GM12878 (cell line): ENCODE measurements around the gene C1QTNF8. TPM values are rescaled to one million over a fixed set of nuclear protein-coding genes. Genes with fewer than 3 reads are reported as not detected.

Experiments
- ATAC-seq: fragments of 200-7000 bp; cut with Tn5 transposase; 3 replicates; pipeline ENCODE4 v1.9.1; 2020; ENCODE audit warnings: mild to moderate bottlenecking, moderate library complexity
- BruUV-seq: library from RNA; stranded (reverse); fragments of 400-500 nt; replicated peaks from 2 replicates; lab custom pipeline; 2021; lab: Mats Ljungman, UMichigan
- CTCF ChIA-PET: fragments of 300-600 bp; sonication (Branson Sonifier 250); formaldehyde crosslinking; extraction: SDS; loops from one replicate; lab custom pipeline; 2021; ENCODE audit warnings: inconsistent platforms; lab: Yijun Ruan, JAX
- POLR2A ChIA-PET: fragments of 350-600 bp; formaldehyde crosslinking; extraction: SDS; loops from one replicate; lab custom pipeline; 2021; ENCODE audit warnings: inconsistent platforms; lab: Charles Lee
- RAD21 ChIA-PET: fragments of 300-600 bp; sonication (Branson Sonifier 250); formaldehyde crosslinking; loops from one replicate; lab custom pipeline; 2023; ENCODE audit warnings: antibody characterized with exemption; ENCODE audit not compliant: unreplicated experiment; lab: Charles Lee
- SMC1A ChIA-PET: fragments of 300-600 bp; sonication (Branson Sonifier 250); formaldehyde crosslinking; loops from one replicate; lab custom pipeline; 2023; ENCODE audit not compliant: unreplicated experiment, uncharacterized antibody; lab: Charles Lee
- DNase-seq: peaks from one replicate; pipeline ENCODE4 v3.0.0-alpha.2; 2011; ENCODE audit warnings: low read depth, low spot score
- FAIRE-seq: peaks from 3 replicates; lab custom pipeline; 2011; peaks lifted over from hg19 to GRCh38; lab: Jason Lieb, UNC
- H2AFZ ChIP-seq: 2 replicates; pipeline ENCODE4 v1.6.0; 2011; ENCODE audit warnings: low read depth, low read length, control low read depth; ENCODE audit not compliant: control insufficient read depth
- H3K27ac ChIP-seq: 2 replicates; pipeline ENCODE4 v1.5.1; 2011; ENCODE audit warnings: control low read depth; ENCODE audit not compliant: control insufficient read depth, insufficient read depth
- H3K27me3 ChIP-seq, 2 experiments: replicated peaks in 1 of 2; 2 replicates each; pipeline versions ENCODE4 v1.6.0 to v1.6.1; 2011; ENCODE audit warnings: low read length in 1 of 2; ENCODE audit not compliant: control insufficient read depth in 2 of 2, insufficient read depth in 2 of 2
- H3K36me3 ChIP-seq, 2 experiments: 2 replicates each; pipeline ENCODE4 v1.5.1; 2011; ENCODE audit warnings: low read length in 1 of 2; ENCODE audit not compliant: control insufficient read depth in 2 of 2, insufficient read depth in 2 of 2
- H3K4me1 ChIP-seq: 2 replicates; pipeline ENCODE4 v1.6.1; 2011; ENCODE audit warnings: mild to moderate bottlenecking, low read length, moderate library complexity, mixed read lengths; ENCODE audit not compliant: control insufficient read depth, insufficient read depth
- H3K4me2 ChIP-seq: 2 replicates; pipeline ENCODE4 v1.6.0; 2011; ENCODE audit warnings: control low read depth; ENCODE audit not compliant: control insufficient read depth, insufficient read depth
- H3K4me3 ChIP-seq: fragments of 200-600 bp; sonication (generic); 2 replicates; pipeline ENCODE4 v1.5.1; 2016
- H3K79me2 ChIP-seq: 2 replicates; pipeline ENCODE4 v1.6.0; 2011; ENCODE audit warnings: low read length; ENCODE audit not compliant: control insufficient read depth, insufficient read depth
- H3K9ac ChIP-seq: 2 replicates; pipeline ENCODE4 v1.8.0; 2011; ENCODE audit warnings: low read length, control low read depth, mixed read lengths; ENCODE audit not compliant: control insufficient read depth, insufficient read depth
- H3K9me3 ChIP-seq: replicated peaks from 3 replicates; pipeline ENCODE4 v1.5.1; 2011; ENCODE audit warnings: mild to moderate bottlenecking, low read length; ENCODE audit not compliant: control insufficient read depth, insufficient read depth
- H4K20me1 ChIP-seq: 2 replicates; pipeline ENCODE4 v1.6.0; 2011; ENCODE audit not compliant: control insufficient read depth, insufficient read depth
- BMI1 ChIP-seq: fragments of 450-650 bp; IDR thresholded peaks from 2 replicates; pipeline ENCODE4 v1.6.1; 2016; ENCODE audit warnings: mild to moderate bottlenecking, moderate library complexity, borderline replicate concordance
- BRCA1 ChIP-seq: IDR thresholded peaks from 2 replicates; pipeline ENCODE4 v1.6.1; 2011; ENCODE audit warnings: low read depth, low read length, improper control_type of control experiment
- CHD4 ChIP-seq: fragments of 200-600 bp; sonication (generic); IDR thresholded peaks from 2 replicates; pipeline ENCODE4 v1.6.1; 2016; ENCODE audit warnings: mild to moderate bottlenecking
- NR2C1 ChIP-seq: fragments of 450-650 bp; IDR thresholded peaks from 2 replicates; pipeline ENCODE4 v1.6.1; 2017; ENCODE audit warnings: antibody characterized with exemption, mild to moderate bottlenecking, moderate library complexity
- POLR2AphosphoS2 ChIP-seq: IDR thresholded peaks from 2 replicates; pipeline ENCODE4 v1.6.1; 2011; ENCODE audit warnings: low read depth, mild to moderate bottlenecking, low read length, improper control_type of control experiment, moderate library complexity
- RB1 ChIP-seq: fragments of 450-650 bp; formaldehyde crosslinking; IDR thresholded peaks from 2 replicates; pipeline ENCODE4 v1.6.1; 2017; ENCODE audit warnings: mild to moderate bottlenecking, borderline replicate concordance
- RBBP5 ChIP-seq: fragments of 200-600 bp; sonication (generic); conservative IDR thresholded peaks from 2 replicates; pipeline ENCODE4 v1.6.1; 2016
- SIX5 ChIP-seq: IDR thresholded peaks from 2 replicates; pipeline ENCODE4 v1.6.1; 2011; ENCODE audit warnings: mild to moderate bottlenecking, low read depth, low read length, moderate library complexity; ENCODE audit not compliant: severe bottlenecking
- SPI1 ChIP-seq: IDR thresholded peaks from 2 replicates; pipeline ENCODE4 v1.6.1; 2011; ENCODE audit warnings: low read depth, mild to moderate bottlenecking, low read length, moderate library complexity, borderline replicate concordance; ENCODE audit not compliant: insufficient read depth
- SRF ChIP-seq, 2 experiments: IDR thresholded peaks; 2 replicates each; pipeline ENCODE4 v1.6.1; 2011; ENCODE audit warnings: low read depth in 2 of 2, low read length in 2 of 2, mild to moderate bottlenecking in 1 of 2, moderate library complexity in 1 of 2
- WGBS: methylation state at CpG from one replicate; pipeline ENCODE4 v1.1.6; 2016; ENCODE audit warnings: low lambda C conversion rate; ENCODE audit not compliant: insufficient replicate concordance, insufficient coverage; ENCODE audit errors: missing lambda C conversion rate; 5-methylcytosine and 5-hydroxymethylcytosine counted together
- in situ Hi-C: fragments of 300-500 bp; cut with MboI; formaldehyde crosslinking; loops from 9 replicates; pipeline ENCODE4 v1.14.3; 2018; ENCODE audit warnings: mixed read lengths
- intact Hi-C: fragments of 100-400 bp; cut with micrococcal nuclease; formaldehyde crosslinking; loops from one replicate; pipeline ENCODE4 v1.14.2; 2022; ENCODE audit not compliant: unreplicated experiment
- polyA plus RNA-seq, 11 experiments: library from polyadenylated mRNA; depleted of rRNA in 4 of 11; unstranded in 6 of 11; stranded (reverse) in 5 of 11; fragments of >200 nt; fragmentation: Nextera tagmentation in 4 of 11; fragmentation: Illumina TruSeq in 1 of 11; extraction: Ambion mirVana in 4 of 11; extraction: Trizol in 1 of 11; gene quantifications; 1 replicate in 1 of 11; 2 replicates in 10 of 11; pipeline versions ENCODE4 v1.2.1 to v1.2.3, GENCODE V29; 2011 to 2016; ENCODE audit warnings: inconsistent platforms in 2 of 11, missing spikeins in 2 of 11, low read depth in 1 of 11
- total RNA-seq, 4 experiments: library from RNA; depleted of rRNA in 3 of 4; stranded (reverse); fragments of >200 nt in 3 of 4; fragmentation: Illumina TruSeq in 1 of 4; extraction: Trizol in 1 of 4; gene quantifications; 2 replicates each; pipeline versions ENCODE4 v1.2.1 to v1.2.3, GENCODE V29; 2013 to 2021
- TF ChIP-seq, protein P1 (sequence below): IDR thresholded peaks from 2 replicates; pipeline ENCODE4 v1.6.1; 2012; ENCODE audit warnings: low read depth, low read length, improper control_type of control experiment
- TF ChIP-seq, protein P2 (sequence below): fragments of 450-650 bp; IDR thresholded peaks from 2 replicates; pipeline ENCODE4 v1.6.1; 2017; ENCODE audit warnings: mild to moderate bottlenecking, moderate library complexity

Gene C1QTNF8
- total and polyA plus RNA-seq, 10 of the 15 experiments (the other 5 are each of a cell fraction or from before 2014, with no cell fraction given) = not detected

- H3K27me3 ChIP-seq = no peaks in the 10 kb centered on the region
- 73% methylated on average over 33 of the region's 49 CpGs for WGBS
- ChIA-PET CTCF (no interaction called here), POLR2A (no interaction called here), RAD21 (no interaction called here), SMC1A (no interaction called here)
- intact Hi-C loops (no loop called here), in situ Hi-C loops (no loop called here)
- ATAC-seq = no peak
- H3K4me2 ChIP-seq = no peak overlapping the region
- H3K27ac ChIP-seq = no peak overlapping the region
- H3K9ac ChIP-seq = no peak overlapping the region
- H3K79me2 ChIP-seq = no peaks in the 10 kb centered on the region
- DNase-seq = no peak
- H3K9me3 ChIP-seq = no peaks in the 10 kb centered on the region
- H3K4me1 ChIP-seq = no peaks in the 10 kb centered on the region
- BruUV-seq = no TSS peak
- no peaks in the 10 kb centered on the region for H3K36me3 ChIP-seq
- no peak overlapping the region for H2AFZ ChIP-seq
- TF ChIP-seq, protein P1, sequence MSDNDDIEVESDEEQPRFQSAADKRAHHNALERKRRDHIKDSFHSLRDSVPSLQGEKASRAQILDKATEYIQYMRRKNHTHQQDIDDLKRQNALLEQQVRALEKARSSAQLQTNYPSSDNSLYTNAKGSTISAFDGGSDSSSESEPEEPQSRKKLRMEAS = no peak
- TF ChIP-seq BRCA1 (no peak), CHD4 (no peak), NR2C1 (no peak), SIX5 (no peak), RBBP5 (no peak), POLR2AphosphoS2 (no peak), RB1 (no peak), SRF (IDR thresholded peaks at IDR 0.05; ENCODE audit: low read depth in 2 of 2, low read length in 2 of 2) (no peak), SPI1 (no peak), BMI1 (no peak)
- TF ChIP-seq, protein P2, sequence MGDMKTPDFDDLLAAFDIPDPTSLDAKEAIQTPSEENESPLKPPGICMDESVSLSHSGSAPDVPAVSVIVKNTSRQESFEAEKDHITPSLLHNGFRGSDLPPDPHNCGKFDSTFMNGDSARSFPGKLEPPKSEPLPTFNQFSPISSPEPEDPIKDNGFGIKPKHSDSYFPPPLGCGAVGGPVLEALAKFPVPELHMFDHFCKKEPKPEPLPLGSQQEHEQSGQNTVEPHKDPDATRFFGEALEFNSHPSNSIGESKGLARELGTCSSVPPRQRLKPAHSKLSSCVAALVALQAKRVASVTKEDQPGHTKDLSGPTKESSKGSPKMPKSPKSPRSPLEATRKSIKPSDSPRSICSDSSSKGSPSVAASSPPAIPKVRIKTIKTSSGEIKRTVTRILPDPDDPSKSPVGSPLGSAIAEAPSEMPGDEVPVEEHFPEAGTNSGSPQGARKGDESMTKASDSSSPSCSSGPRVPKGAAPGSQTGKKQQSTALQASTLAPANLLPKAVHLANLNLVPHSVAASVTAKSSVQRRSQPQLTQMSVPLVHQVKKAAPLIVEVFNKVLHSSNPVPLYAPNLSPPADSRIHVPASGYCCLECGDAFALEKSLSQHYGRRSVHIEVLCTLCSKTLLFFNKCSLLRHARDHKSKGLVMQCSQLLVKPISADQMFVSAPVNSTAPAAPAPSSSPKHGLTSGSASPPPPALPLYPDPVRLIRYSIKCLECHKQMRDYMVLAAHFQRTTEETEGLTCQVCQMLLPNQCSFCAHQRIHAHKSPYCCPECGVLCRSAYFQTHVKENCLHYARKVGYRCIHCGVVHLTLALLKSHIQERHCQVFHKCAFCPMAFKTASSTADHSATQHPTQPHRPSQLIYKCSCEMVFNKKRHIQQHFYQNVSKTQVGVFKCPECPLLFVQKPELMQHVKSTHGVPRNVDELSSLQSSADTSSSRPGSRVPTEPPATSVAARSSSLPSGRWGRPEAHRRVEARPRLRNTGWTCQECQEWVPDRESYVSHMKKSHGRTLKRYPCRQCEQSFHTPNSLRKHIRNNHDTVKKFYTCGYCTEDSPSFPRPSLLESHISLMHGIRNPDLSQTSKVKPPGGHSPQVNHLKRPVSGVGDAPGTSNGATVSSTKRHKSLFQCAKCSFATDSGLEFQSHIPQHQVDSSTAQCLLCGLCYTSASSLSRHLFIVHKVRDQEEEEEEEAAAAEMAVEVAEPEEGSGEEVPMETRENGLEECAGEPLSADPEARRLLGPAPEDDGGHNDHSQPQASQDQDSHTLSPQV = no peak
- no peak for FAIRE-seq
- no peak overlapping the region for H3K4me3 ChIP-seq
- no peaks in the 10 kb centered on the region for H4K20me1 ChIP-seq
These were observed 49.8 kb downstream of the C1QTNF8 start for GRCh38 chr16:1045993-1046911.
